Liver (tissue), 9 donors: ENCODE measurements around the gene COL6A3. TPM values are rescaled to one million over a fixed set of nuclear protein-coding genes. Genes with fewer than 3 reads are reported as not detected.
A peak's percentile ranks its signal among the peaks of the same experiment; 100 is the strongest.

ENCODE experiments used
- DNase-seq: peaks from one replicate; pipeline ENCODE4 v3.0.0-alpha.2; 2017; ENCODE audit warnings: low spot score
- H3K27ac ChIP-seq, 2 donors: one replicate each; pipeline ENCODE4 v1.7.0; 2013; ENCODE audit warnings: inconsistent platforms in 2 of 2, low read length in 2 of 2, control low read depth in 1 of 2, low read depth in 1 of 2, mild to moderate bottlenecking in 1 of 2
- H3K27me3 ChIP-seq, 4 donors: one replicate each; pipeline versions ENCODE4 v1.6.1 to v1.7.0; 2013; ENCODE audit warnings: low read length in 3 of 4, inconsistent platforms in 1 of 4, mild to moderate bottlenecking in 1 of 4, moderate library complexity in 1 of 4; ENCODE audit not compliant: control insufficient read depth in 4 of 4, insufficient read depth in 4 of 4
- H3K36me3 ChIP-seq, 4 donors: one replicate each; pipeline versions ENCODE4 v1.6.1 to v1.7.0; 2013; ENCODE audit warnings: low read length in 3 of 4, mild to moderate bottlenecking in 3 of 4, low read depth in 1 of 4, moderate library complexity in 1 of 4; ENCODE audit not compliant: control insufficient read depth in 4 of 4, insufficient read depth in 3 of 4
- H3K4me1 ChIP-seq, 4 donors: one replicate each; pipeline versions ENCODE4 v1.6.1 to v1.7.0; 2013; ENCODE audit warnings: low read length in 3 of 4, mild to moderate bottlenecking in 3 of 4, moderate library complexity in 1 of 4; ENCODE audit not compliant: control insufficient read depth in 4 of 4, insufficient read depth in 4 of 4
- H3K4me3 ChIP-seq, 3 donors: one replicate each; pipeline versions ENCODE4 v1.6.1 to v1.7.0; 2013; ENCODE audit warnings: low read length in 3 of 3, control low read depth in 1 of 3, low read depth in 1 of 3, mild to moderate bottlenecking in 1 of 3
- H3K9ac ChIP-seq, 2 donors: one replicate each; pipeline ENCODE4 v1.7.0; 2013; ENCODE audit warnings: low read length in 2 of 2, mild to moderate bottlenecking in 2 of 2, moderate library complexity in 2 of 2, control low read depth in 1 of 2, low read depth in 1 of 2
- H3K9me3 ChIP-seq, 4 donors: one replicate each; pipeline versions ENCODE4 v1.6.1 to v1.7.0; 2013; ENCODE audit warnings: low read length in 3 of 4; ENCODE audit not compliant: control insufficient read depth in 4 of 4
- ATF3 ChIP-seq: IDR thresholded peaks from 2 replicates; pipeline ENCODE4 v1.6.1; 2016; ENCODE audit warnings: antibody characterized with exemption
- CTCF ChIP-seq: fragments of 150-350 bp; IDR thresholded peaks from 2 replicates; pipeline ENCODE4 v1.5.1; 2017; ENCODE audit warnings: improper control_type of control experiment, low read depth, low read length; ENCODE audit not compliant: missing input control
- EGR1 ChIP-seq, 2 donors: IDR thresholded peaks; 2 replicates each; pipeline ENCODE4 v1.6.1; 2016 to 2018; ENCODE audit warnings: antibody characterized with exemption in 2 of 2, low read depth in 2 of 2
- FOXA1 ChIP-seq: IDR thresholded peaks from 2 replicates; pipeline ENCODE4 v1.6.1; 2016; ENCODE audit warnings: antibody characterized with exemption
- FOXA2 ChIP-seq: IDR thresholded peaks from 2 replicates; pipeline ENCODE4 v1.6.1; 2016; ENCODE audit warnings: antibody characterized with exemption
- GABPA ChIP-seq, 2 donors: IDR thresholded peaks in 1 of 2; conservative IDR thresholded peaks in 1 of 2; 2 replicates each; pipeline ENCODE4 v1.6.1; 2016; ENCODE audit warnings: antibody characterized with exemption in 2 of 2, mild to moderate bottlenecking in 1 of 2, moderate library complexity in 1 of 2
- HNF4A ChIP-seq, 2 donors: conservative IDR thresholded peaks; 2 replicates each; pipeline ENCODE4 v1.6.1; 2016; ENCODE audit warnings: antibody characterized with exemption in 2 of 2, mild to moderate bottlenecking in 2 of 2
- HNF4G ChIP-seq: IDR thresholded peaks from 2 replicates; pipeline ENCODE4 v1.6.1; 2016; ENCODE audit warnings: antibody characterized with exemption
- JUND ChIP-seq, 2 donors: IDR thresholded peaks; 2 replicates each; pipeline ENCODE4 v1.6.1; 2016; ENCODE audit warnings: antibody characterized with exemption in 2 of 2
- NR2F2 ChIP-seq: IDR thresholded peaks from 2 replicates; pipeline ENCODE4 v1.6.1; 2016; ENCODE audit warnings: antibody characterized with exemption
- RAD21 ChIP-seq, 2 donors: IDR thresholded peaks; 2 replicates each; pipeline ENCODE4 v1.6.1; 2016; ENCODE audit warnings: antibody characterized with exemption in 2 of 2, mild to moderate bottlenecking in 2 of 2
- RXRA ChIP-seq, 2 donors: IDR thresholded peaks; 2 replicates each; pipeline ENCODE4 v1.6.1; 2017 to 2018; ENCODE audit warnings: antibody characterized with exemption in 2 of 2, mild to moderate bottlenecking in 1 of 2
- SP1 ChIP-seq: IDR thresholded peaks from 2 replicates; pipeline ENCODE4 v1.6.1; 2018; ENCODE audit warnings: antibody characterized with exemption, mild to moderate bottlenecking
- TAF1 ChIP-seq: conservative IDR thresholded peaks from 2 replicates; pipeline ENCODE4 v1.6.1; 2016; ENCODE audit warnings: antibody characterized with exemption, mild to moderate bottlenecking
- ZBTB33 ChIP-seq: IDR thresholded peaks from 2 replicates; pipeline ENCODE4 v1.6.1; 2016; ENCODE audit warnings: antibody characterized with exemption
- WGBS: extraction: QIAGEN DNeasy Blood & Tissue Kit; methylation state at CpG from one replicate; pipeline ENCODE4 v1.1.7; 2013; 5-methylcytosine and 5-hydroxymethylcytosine counted together
- polyA plus RNA-seq, 2 donors: library from polyadenylated mRNA; stranded (reverse) in 1 of 2; unstranded in 1 of 2; fragments of 200-250 nt in 1 of 2; fragments of >200 nt in 1 of 2; fragmentation: Nextera tagmentation in 1 of 2; extraction: Ambion mirVana in 1 of 2; gene quantifications; one replicate each; pipeline versions ENCODE4 v1.2.1 to v1.2.3, GENCODE V29; 2013 to 2015
- total RNA-seq, 2 donors: library from RNA; depleted of rRNA; stranded (reverse); fragments of >200 nt; gene quantifications; one replicate each; pipeline ENCODE4 v1.2.3, GENCODE V29; 2014
- TF ChIP-seq, protein P1 (sequence below): IDR thresholded peaks from 2 replicates; pipeline ENCODE4 v1.6.1; 2016; ENCODE audit warnings: antibody characterized with exemption, mild to moderate bottlenecking
- TF ChIP-seq, protein P2 (sequence below): IDR thresholded peaks from 2 replicates; pipeline ENCODE4 v1.6.1; 2016; ENCODE audit warnings: antibody characterized with exemption
- donor health status: healthy.
- donor health status: healthy.
- donor health status: healthy.
- donor health status: healthy.
- donor health status: healthy.

The COL6A3 gene
- total and polyA plus RNA-seq, 4 donors, result 1.7 to 28.7 (median 17.5) TPM

DNA sequence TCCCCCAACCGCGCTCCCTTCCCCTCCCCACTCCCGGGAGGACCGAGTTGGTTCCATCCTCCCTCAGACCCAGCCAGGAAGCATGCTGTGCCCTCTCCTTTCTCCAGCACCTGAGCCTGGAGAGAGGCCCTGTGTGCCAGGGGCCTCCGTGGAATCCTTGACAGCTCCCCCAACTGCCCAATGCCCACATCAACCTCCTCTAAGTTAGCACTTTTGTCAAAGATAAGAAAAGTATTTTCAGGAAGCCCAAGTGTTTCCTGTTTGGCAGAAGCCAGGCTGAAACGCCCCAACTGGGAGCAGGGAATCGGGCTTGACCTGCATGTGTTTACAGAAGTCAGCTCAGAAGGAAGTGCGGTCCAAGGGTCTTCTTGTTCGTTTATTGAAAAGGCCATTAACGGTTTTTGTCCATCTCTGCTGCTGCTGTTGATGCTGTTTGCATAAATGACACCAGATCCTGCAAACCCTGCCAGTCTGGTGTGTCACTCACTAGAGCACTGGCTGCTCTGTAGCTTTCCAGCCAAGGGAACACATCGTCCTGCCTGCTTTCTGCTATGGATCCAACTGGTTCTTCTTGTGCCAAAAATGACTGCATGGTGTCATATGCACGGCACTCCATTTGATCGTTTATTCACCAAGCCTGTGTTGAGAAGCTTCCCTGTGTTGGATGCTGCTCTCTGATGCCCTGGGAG, 35.4 kb upstream of the COL6A3 start:
- Histone ChIP-seq H3K4me3 (no peak overlapping the region), H3K27me3 (peaks cover 0 to 3% (median 0%) of the 10 kb centered on the region in 4 donors), H3K27ac (peak overlapping the region in 1 of 2 donors; percentile 14), H3K36me3 (no peaks in the 10 kb centered on the region), H3K9me3 (no peaks in the 10 kb centered on the region), H3K4me1 (no peaks in the 10 kb centered on the region), H3K9ac (no peak overlapping the region)
- no peak for DNase-seq
- TF ChIP-seq NR2F2, result peak; percentile 76
- TF ChIP-seq GABPA (IDR thresholded peaks at IDR 0.05 in 1 of 2, conservative IDR thresholded peaks at IDR 0.05 in 1 of 2), result no peak
- no peak for TF ChIP-seq CTCF
- TF ChIP-seq FOXA1, result no peak
- no peak for TF ChIP-seq FOXA2
- TF ChIP-seq HNF4G, result no peak
- peak in 1 of 2 donors; percentile 9 for TF ChIP-seq RAD21 (IDR thresholded peaks at IDR 0.05)
- no peak for TF ChIP-seq TAF1
- TF ChIP-seq HNF4A (conservative IDR thresholded peaks at IDR 0.05), result no peak
- TF ChIP-seq, protein P1, sequence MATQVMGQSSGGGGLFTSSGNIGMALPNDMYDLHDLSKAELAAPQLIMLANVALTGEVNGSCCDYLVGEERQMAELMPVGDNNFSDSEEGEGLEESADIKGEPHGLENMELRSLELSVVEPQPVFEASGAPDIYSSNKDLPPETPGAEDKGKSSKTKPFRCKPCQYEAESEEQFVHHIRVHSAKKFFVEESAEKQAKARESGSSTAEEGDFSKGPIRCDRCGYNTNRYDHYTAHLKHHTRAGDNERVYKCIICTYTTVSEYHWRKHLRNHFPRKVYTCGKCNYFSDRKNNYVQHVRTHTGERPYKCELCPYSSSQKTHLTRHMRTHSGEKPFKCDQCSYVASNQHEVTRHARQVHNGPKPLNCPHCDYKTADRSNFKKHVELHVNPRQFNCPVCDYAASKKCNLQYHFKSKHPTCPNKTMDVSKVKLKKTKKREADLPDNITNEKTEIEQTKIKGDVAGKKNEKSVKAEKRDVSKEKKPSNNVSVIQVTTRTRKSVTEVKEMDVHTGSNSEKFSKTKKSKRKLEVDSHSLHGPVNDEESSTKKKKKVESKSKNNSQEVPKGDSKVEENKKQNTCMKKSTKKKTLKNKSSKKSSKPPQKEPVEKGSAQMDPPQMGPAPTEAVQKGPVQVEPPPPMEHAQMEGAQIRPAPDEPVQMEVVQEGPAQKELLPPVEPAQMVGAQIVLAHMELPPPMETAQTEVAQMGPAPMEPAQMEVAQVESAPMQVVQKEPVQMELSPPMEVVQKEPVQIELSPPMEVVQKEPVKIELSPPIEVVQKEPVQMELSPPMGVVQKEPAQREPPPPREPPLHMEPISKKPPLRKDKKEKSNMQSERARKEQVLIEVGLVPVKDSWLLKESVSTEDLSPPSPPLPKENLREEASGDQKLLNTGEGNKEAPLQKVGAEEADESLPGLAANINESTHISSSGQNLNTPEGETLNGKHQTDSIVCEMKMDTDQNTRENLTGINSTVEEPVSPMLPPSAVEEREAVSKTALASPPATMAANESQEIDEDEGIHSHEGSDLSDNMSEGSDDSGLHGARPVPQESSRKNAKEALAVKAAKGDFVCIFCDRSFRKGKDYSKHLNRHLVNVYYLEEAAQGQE, result no peak
- peak; percentile 68 for TF ChIP-seq SP1
- WGBS, result 42% methylated on average over 13 of the region's 13 CpGs

DNA sequence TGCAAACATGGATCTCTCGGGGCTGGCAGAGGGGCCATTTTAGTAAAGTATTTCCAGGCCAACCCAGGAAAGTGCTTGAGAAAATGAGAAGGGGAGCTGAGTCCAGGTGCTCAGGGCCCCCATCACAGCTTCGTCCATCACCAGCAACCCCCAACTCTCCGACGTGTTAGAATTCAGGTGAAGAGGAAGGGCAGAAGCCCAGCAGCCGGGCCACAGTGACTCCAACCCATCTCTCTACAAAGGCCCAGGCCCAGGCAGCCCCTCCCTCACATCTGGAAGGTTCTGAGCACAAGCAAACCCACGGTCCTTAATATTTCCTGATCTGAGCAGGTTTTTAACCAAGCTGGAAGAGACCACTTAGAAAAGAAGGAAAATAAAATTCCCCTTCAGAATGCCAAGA, 34.7 kb upstream of the COL6A3 start:
- Histone ChIP-seq H3K27ac (no peak overlapping the region), H3K4me3 (no peak overlapping the region), H3K4me1 (no peaks in the 10 kb centered on the region), H3K9me3 (no peaks in the 10 kb centered on the region), H3K36me3 (no peaks in the 10 kb centered on the region), H3K9ac (no peak overlapping the region), H3K27me3 (peaks cover 0 to 3% (median 0%) of the 10 kb centered on the region in 4 donors)
- no peak for DNase-seq
- WGBS, result 82% methylated on average over 6 of the region's 6 CpGs
- TF ChIP-seq RXRA (IDR thresholded peaks at IDR 0.05) (no peak), HNF4G (no peak), ZBTB33 (no peak), JUND (IDR thresholded peaks at IDR 0.05) (no peak), GABPA (IDR thresholded peaks at IDR 0.05 in 1 of 2, conservative IDR thresholded peaks at IDR 0.05 in 1 of 2) (no peak), HNF4A (conservative IDR thresholded peaks at IDR 0.05) (no peak), SP1 (no peak), ATF3 (no peak), EGR1 (IDR thresholded peaks at IDR 0.05; ENCODE audit: low read depth in 2 of 2) (no peak), CTCF (no peak), FOXA1 (no peak), RAD21 (IDR thresholded peaks at IDR 0.05) (no peak)
- TF ChIP-seq, protein P1, result no peak
- TF ChIP-seq, protein P2, sequence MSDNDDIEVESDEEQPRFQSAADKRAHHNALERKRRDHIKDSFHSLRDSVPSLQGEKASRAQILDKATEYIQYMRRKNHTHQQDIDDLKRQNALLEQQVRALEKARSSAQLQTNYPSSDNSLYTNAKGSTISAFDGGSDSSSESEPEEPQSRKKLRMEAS, result no peak
